Measurements from ENCODE around the gene HSP90B1. TPM values are rescaled to one million over a fixed set of nuclear protein-coding genes. Genes with fewer than 3 reads are reported as not detected.

The HSP90B1 gene
- total and polyA plus RNA-seq, 10 of the 15 experiments (the other 5 are each of a cell fraction or from before 2014, with no cell fraction given), result 254 to 968 (median 560) TPM

DNA sequence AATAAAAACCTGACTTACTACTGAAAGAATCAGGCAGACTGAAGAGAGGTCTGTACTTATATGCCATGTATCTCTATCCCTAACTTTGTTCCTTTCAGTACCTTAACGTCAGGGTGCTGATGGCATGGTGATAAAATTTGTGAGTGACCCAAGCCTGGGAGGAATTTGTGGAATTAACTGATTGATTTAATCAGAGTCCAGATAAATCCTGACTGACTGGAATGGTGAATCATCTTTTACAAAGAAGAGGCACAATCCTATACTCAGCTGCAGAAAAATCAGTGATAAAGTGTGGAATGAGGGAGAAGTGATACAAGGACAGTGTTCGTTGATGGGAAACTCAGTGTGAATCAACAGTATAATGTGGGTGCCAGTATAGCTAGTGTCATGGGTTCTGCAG is 39.2 kb downstream of the HSP90B1 start:
- BruUV-seq (replicated peaks), result no TSS peak
- FAIRE-seq, result no peak
- Histone ChIP-seq H3K4me3 (0 out of 2 replicates have a peak overlapping the region, but pooled peaks have one; percentile 34), H3K9me3 (replicated peaks; ENCODE audit: control insufficient read depth, insufficient read depth, low read length) (no peaks in the 10 kb centered on the region), H2AFZ (ENCODE audit: control insufficient read depth, low read depth, low read length) (no peak overlapping the region), H3K4me1 (ENCODE audit: control insufficient read depth, insufficient read depth, low read length) (peaks cover 10% of the 10 kb centered on the region), H3K27me3 (replicated peaks in 1 of 2; ENCODE audit: control insufficient read depth in 2 of 2, insufficient read depth in 2 of 2, low read length in 1 of 2) (no peaks in the 10 kb centered on the region), H3K36me3 (ENCODE audit: control insufficient read depth in 2 of 2, insufficient read depth in 2 of 2, low read length in 1 of 2) (peaks cover 0 to 14% of the 10 kb centered on the region in 2 experiments; a peak in 2 of 4 replicates), H3K79me2 (ENCODE audit: control insufficient read depth, insufficient read depth, low read length) (peaks cover 92% of the 10 kb centered on the region), H3K9ac (ENCODE audit: control insufficient read depth, insufficient read depth, low read length) (no peak overlapping the region; the same call in 1 of the 2 replicates), H3K4me2 (ENCODE audit: control insufficient read depth, insufficient read depth) (peak overlapping the region; percentile 40), H3K27ac (ENCODE audit: control insufficient read depth, insufficient read depth) (no peak overlapping the region), H4K20me1 (ENCODE audit: control insufficient read depth, insufficient read depth) (no peaks in the 10 kb centered on the region)
- ChIA-PET SMC1A (ENCODE audit: uncharacterized antibody, unreplicated experiment) (interaction anchor here (0.9 to 6.6 kb wide), 7 partner anchors 15 to 95 kb away, joined by 3 to 67 read pairs (median 3); partner anchors contain the start of genes HCFC2 and HSP90B1), RAD21 (ENCODE audit: unreplicated experiment) (interaction anchor here (0.8 to 1.4 kb wide), 3 partner anchors 15 to 67 kb away, joined by 3 to 4 read pairs (median 3); no protein-coding TSS in a partner anchor), CTCF (interaction anchor here (1.1 to 1.5 kb wide), 3 partner anchors 85 to 139 kb away, joined by 3 to 7 read pairs (median 5); no protein-coding TSS in a partner anchor), POLR2A (interaction anchor here (1.6 to 2.5 kb wide), 2 partner anchors 34 to 45 kb away, joined by 6 read pairs; no protein-coding TSS in a partner anchor)
- WGBS (ENCODE audit: insufficient coverage, insufficient replicate concordance, low lambda C conversion rate, missing lambda C conversion rate), result 55% methylated on average over 2 of the region's 2 CpGs
- intact Hi-C loops (cut with micrococcal nuclease; ENCODE audit: unreplicated experiment), result loop anchor here (5.0 to 10.0 kb wide), 3 partner anchors 87 to 315 kb away; no protein-coding TSS in a partner anchor
- no peak for TF ChIP-seq SUPT20H (IDR thresholded peaks at IDR 0.05; ENCODE audit: borderline replicate concordance, control insufficient read depth, low read depth, low read length)
- TF ChIP-seq, protein P1, sequence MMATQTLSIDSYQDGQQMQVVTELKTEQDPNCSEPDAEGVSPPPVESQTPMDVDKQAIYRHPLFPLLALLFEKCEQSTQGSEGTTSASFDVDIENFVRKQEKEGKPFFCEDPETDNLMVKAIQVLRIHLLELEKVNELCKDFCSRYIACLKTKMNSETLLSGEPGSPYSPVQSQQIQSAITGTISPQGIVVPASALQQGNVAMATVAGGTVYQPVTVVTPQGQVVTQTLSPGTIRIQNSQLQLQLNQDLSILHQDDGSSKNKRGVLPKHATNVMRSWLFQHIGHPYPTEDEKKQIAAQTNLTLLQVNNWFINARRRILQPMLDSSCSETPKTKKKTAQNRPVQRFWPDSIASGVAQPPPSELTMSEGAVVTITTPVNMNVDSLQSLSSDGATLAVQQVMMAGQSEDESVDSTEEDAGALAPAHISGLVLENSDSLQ (IDR thresholded peaks at IDR 0.05), result no peak
- TF ChIP-seq, protein P2, sequence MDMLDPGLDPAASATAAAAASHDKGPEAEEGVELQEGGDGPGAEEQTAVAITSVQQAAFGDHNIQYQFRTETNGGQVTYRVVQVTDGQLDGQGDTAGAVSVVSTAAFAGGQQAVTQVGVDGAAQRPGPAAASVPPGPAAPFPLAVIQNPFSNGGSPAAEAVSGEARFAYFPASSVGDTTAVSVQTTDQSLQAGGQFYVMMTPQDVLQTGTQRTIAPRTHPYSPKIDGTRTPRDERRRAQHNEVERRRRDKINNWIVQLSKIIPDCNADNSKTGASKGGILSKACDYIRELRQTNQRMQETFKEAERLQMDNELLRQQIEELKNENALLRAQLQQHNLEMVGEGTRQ (IDR thresholded peaks at IDR 0.05; ENCODE audit: borderline replicate concordance, low read depth, low read length), result no peak
- no peak for TF ChIP-seq EZH2 (IDR thresholded peaks at IDR 0.05; ENCODE audit: borderline replicate concordance, control insufficient read depth, low read depth, low read length)
- no peak for TF ChIP-seq SPI1 (IDR thresholded peaks at IDR 0.05; ENCODE audit: borderline replicate concordance, insufficient read depth, low read depth, low read length)
- TF ChIP-seq PAX5 (IDR thresholded peaks at IDR 0.05; ENCODE audit: borderline replicate concordance, low read depth, low read length), result no peak
- no peak for TF ChIP-seq FOXK2 (IDR thresholded peaks at IDR 0.05)
- TF ChIP-seq, protein P3, sequence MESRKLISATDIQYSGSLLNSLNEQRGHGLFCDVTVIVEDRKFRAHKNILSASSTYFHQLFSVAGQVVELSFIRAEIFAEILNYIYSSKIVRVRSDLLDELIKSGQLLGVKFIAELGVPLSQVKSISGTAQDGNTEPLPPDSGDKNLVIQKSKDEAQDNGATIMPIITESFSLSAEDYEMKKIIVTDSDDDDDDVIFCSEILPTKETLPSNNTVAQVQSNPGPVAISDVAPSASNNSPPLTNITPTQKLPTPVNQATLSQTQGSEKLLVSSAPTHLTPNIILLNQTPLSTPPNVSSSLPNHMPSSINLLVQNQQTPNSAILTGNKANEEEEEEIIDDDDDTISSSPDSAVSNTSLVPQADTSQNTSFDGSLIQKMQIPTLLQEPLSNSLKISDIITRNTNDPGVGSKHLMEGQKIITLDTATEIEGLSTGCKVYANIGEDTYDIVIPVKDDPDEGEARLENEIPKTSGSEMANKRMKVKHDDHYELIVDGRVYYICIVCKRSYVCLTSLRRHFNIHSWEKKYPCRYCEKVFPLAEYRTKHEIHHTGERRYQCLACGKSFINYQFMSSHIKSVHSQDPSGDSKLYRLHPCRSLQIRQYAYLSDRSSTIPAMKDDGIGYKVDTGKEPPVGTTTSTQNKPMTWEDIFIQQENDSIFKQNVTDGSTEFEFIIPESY (IDR thresholded peaks at IDR 0.05), result no peak
- TF ChIP-seq RFX5 (IDR thresholded peaks at IDR 0.05; ENCODE audit: low read depth, low read length), result no peak
- TF ChIP-seq RAD21 (IDR thresholded peaks at IDR 0.05; ENCODE audit: insufficient read depth, low read depth, low read length), result no peak
- TF ChIP-seq TAF1 (IDR thresholded peaks at IDR 0.05; ENCODE audit: borderline replicate concordance, low read depth, low read length), result no peak
- TF ChIP-seq FOS (IDR thresholded peaks at IDR 0.05; ENCODE audit: borderline replicate concordance, extremely low read depth, insufficient read length), result no peak
- no peak for TF ChIP-seq EP300 (IDR thresholded peaks at IDR 0.05; ENCODE audit: borderline replicate concordance in 1 of 2, control insufficient read depth in 1 of 2, low read depth in 2 of 2, low read length in 2 of 2)
- no peak for TF ChIP-seq TCF3 (IDR thresholded peaks at IDR 0.05; ENCODE audit: borderline replicate concordance, insufficient read depth, low read depth, low read length)
- no peak for TF ChIP-seq ZZZ3 (IDR thresholded peaks at IDR 0.05; ENCODE audit: control insufficient read depth, insufficient read length, low read depth)
- no peak for TF ChIP-seq ZBED1 (IDR thresholded peaks at IDR 0.05; ENCODE audit: borderline replicate concordance)
- TF ChIP-seq CBFB (IDR thresholded peaks at IDR 0.05; ENCODE audit: low read depth), result no peak
- TF ChIP-seq SMARCA5 (IDR thresholded peaks at IDR 0.05), result no peak
- no peak for TF ChIP-seq BMI1 (IDR thresholded peaks at IDR 0.05; ENCODE audit: borderline replicate concordance)
- TF ChIP-seq PML (IDR thresholded peaks at IDR 0.05; ENCODE audit: low read length), result no peak
- no peak for DNase-seq (ENCODE audit: low read depth, low spot score)
- in situ Hi-C loops (cut with MboI), result no loop called here
- ATAC-seq, result no peak
